Prostate gland (tissue), 2 donors: ENCODE data around the gene OR6X1.
"Not testable (repeated sequence)": the region's sequence is repeated elsewhere in the genome, so short reads cannot be mapped to it uniquely, and the experiment has no call there.

ENCODE experiments used
- POLR2A ChIP-seq: fragments of 450-650 bp; IDR thresholded peaks from one replicate; pipeline ENCODE4 v1.6.1; 2016; ENCODE audit warnings: antibody characterized with exemption, mild to moderate bottlenecking
- POLR2AphosphoS5 ChIP-seq: sonication (generic); formaldehyde crosslinking; IDR thresholded peaks from one replicate; pipeline ENCODE4 v1.6.1; 2017; ENCODE audit warnings: antibody characterized with exemption
- TF ChIP-seq, protein P1 (sequence below), 4 experiments: fragments of 200-600 bp in 2 of 4; fragments of 450-650 bp in 2 of 4; sonication (generic) in 2 of 4; IDR thresholded peaks; 1 replicate in 3 of 4; 2 replicates in 1 of 4; pipeline ENCODE4 v1.5.1; 2016 to 2019; ENCODE audit warnings: antibody characterized with exemption in 4 of 4, mild to moderate bottlenecking in 2 of 4, moderate library complexity in 2 of 4

DNA sequence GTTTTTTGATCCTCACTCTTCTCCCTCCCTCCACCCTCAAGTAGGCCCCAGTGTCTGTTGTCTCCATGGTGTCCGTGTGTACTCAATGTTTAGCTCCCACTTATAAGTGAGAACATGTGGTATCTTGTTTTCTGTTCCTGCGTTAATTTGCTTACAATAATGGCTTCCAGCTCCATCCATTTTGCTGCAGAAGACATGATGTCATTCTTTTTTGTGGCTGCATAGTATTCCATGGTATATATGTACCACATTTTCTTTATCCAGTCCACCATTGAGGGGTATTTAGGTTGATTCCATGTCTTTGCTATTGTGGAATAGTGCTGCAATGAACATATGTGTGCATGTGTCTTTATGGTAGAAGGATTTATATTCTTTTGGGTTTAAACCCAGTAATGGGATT, 6.0 kb downstream of the OR6X1 start:
- not testable (repeated sequence) for TF ChIP-seq POLR2AphosphoS5, POLR2A
- TF ChIP-seq, protein P1, sequence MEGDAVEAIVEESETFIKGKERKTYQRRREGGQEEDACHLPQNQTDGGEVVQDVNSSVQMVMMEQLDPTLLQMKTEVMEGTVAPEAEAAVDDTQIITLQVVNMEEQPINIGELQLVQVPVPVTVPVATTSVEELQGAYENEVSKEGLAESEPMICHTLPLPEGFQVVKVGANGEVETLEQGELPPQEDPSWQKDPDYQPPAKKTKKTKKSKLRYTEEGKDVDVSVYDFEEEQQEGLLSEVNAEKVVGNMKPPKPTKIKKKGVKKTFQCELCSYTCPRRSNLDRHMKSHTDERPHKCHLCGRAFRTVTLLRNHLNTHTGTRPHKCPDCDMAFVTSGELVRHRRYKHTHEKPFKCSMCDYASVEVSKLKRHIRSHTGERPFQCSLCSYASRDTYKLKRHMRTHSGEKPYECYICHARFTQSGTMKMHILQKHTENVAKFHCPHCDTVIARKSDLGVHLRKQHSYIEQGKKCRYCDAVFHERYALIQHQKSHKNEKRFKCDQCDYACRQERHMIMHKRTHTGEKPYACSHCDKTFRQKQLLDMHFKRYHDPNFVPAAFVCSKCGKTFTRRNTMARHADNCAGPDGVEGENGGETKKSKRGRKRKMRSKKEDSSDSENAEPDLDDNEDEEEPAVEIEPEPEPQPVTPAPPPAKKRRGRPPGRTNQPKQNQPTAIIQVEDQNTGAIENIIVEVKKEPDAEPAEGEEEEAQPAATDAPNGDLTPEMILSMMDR (IDR thresholded peaks at IDR 0.05): not testable (repeated sequence)
